NCI-H128 (cell line): ENCODE measurements around the gene SLC22A2.

Source experiments
- DNase-seq: peaks from one replicate; lab custom pipeline; 2025; ENCODE audit not compliant: unreplicated experiment; lab: John Stamatoyannopoulos, UW

SLC22A2 gene

GRCh38 chr6:160274871-160275510 is 16.4 kb upstream of the SLC22A2 start:
- DNase-seq, result no peak

- no peak for DNase-seq
Observed at GRCh38 chr6:160273750-160274149, 15.1 kb upstream of the SLC22A2 start.

- DNase-seq, result no peak
Observed at GRCh38 chr6:160273196-160273595, 14.6 kb upstream of the SLC22A2 start.

GRCh38 chr6:160272707-160273106 is 14.1 kb upstream of the SLC22A2 start:
- no peak for DNase-seq

GRCh38 chr6:160270347-160270746 is 11.7 kb upstream of the SLC22A2 start:
- no peak for DNase-seq

- no peak for DNase-seq
Observed at GRCh38 chr6:160269771-160270170, 11.2 kb upstream of the SLC22A2 start.

- DNase-seq, result no peak
Observed at GRCh38 chr6:160269023-160269521, 10.5 kb upstream of the SLC22A2 start.

GRCh38 chr6:160267102-160267501 is 8.5 kb upstream of the SLC22A2 start:
- DNase-seq, result no peak

DNA sequence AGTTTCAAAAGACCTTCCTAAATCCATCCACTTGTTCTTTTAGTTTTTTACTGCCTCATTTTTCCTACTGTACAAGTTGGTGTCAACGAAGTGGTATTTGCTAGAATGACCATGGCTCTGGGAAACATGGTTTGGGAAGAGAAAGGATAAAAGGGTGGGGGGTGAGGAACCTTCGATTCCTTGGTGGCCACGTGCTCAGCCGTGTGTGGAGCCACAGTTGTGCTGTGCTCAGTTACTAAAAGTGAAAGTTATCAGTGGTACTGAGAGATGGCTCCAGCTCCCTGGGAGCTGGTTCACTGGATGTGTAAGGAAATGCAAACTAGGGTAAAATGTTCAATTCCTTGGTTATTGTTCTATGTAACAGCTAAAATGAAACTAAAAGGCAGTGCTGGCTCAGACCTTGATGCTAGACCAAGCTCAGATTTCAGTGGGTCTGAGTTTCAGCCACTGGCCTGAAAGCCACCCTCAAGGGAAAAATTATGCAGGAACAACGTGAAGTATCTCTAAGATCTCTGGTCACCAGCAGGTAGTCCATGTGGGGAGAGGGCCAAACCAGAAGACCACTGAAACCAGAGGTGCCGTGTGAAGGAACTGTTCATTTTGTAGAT is 7.4 kb upstream of the SLC22A2 start:
- no peak for DNase-seq

DNA sequence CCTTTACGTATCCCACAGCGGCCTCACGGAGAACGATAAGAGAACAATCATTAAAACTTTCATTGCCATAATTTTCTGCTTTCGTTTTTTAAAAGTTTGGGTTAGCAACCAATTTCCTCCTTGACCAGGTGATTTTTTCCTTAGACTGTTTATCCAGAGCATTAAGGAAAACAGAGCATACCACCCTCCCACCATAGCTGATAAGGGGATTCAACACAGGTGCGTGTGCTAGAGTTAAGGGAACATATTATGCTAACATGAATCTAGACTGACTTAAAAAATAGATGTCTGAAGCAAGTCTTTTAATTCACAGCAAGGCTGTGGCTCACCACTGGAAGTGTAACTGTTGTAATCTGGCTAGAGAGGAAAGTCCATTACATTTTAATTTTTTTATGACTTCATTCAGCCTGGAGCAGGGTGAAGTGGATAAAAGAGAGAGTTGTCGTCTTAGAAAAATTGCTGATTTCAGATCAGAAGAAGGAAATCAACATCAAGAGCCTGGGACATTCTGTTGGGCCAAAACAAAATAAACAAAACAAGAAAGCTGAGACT is 5.5 kb upstream of the SLC22A2 start:
- no peak for DNase-seq

DNA sequence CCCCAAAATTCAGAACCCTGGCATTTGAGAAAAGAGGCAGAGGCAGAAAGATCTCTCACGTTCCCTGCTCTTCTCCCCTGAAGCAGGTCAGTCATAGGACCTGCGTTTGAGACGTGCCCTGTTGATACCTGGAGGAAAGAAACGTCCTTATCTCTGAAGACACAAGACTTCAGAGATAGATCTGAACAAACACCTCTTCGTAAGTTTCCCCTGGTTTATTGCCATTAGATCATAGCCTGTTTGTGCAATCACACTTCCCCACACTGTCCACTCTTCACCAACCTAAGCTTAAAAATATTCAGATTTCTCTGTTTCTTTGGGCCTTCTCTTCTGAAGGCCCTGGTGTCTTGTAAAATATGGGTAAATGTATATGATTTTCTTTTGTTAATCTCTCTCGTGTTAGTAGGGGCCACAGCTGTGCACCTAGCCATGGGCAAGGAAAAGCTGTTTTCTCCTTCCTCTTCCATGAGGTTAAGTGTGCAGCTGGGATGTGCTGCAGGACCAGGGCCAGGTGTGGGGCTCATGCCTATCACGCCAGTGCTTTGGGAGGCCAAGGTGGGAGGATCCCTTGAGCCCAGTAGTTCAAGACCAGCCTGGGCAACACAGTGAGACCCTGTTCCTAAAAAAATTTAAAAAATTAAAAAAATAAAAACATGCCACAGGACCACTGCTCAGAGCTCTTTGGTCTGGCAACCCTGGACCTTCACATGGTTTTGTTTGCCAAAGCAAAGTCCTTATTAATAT is 4.7 kb upstream of the SLC22A2 start:
- no peak for DNase-seq

DNA sequence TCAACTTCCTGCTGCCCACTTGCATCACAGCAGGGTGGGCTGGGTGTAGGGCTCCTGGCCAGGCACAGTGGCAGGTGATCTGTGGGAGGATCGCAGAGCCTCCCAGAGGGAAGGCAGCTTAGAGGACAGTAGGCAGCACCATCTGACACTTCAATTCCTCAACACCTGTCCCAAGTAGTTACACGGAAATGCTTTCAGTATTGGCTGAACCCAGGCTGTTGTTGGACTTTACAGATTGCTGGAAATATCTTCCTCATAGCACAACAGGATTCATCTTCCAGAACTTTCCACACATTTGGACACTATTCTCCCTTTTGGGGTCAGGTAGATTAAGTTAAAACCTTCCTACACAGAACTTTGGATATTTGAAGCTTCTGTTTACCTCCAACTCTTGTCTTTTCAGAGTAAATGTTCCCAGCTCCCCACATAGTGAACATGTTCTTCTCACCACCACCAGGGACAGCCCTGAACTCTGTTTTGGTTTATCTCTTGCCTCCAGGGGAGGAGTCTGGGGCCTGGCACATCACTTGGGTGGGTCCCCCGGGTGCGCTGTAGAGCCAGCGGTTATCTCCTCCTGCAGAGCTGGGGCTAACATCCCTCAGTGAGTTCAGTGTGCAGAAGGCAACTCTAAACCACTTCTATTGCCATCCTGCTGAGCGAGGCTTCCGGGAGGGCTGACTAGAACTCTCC is 3.5 kb upstream of the SLC22A2 start:
- no peak for DNase-seq

DNA sequence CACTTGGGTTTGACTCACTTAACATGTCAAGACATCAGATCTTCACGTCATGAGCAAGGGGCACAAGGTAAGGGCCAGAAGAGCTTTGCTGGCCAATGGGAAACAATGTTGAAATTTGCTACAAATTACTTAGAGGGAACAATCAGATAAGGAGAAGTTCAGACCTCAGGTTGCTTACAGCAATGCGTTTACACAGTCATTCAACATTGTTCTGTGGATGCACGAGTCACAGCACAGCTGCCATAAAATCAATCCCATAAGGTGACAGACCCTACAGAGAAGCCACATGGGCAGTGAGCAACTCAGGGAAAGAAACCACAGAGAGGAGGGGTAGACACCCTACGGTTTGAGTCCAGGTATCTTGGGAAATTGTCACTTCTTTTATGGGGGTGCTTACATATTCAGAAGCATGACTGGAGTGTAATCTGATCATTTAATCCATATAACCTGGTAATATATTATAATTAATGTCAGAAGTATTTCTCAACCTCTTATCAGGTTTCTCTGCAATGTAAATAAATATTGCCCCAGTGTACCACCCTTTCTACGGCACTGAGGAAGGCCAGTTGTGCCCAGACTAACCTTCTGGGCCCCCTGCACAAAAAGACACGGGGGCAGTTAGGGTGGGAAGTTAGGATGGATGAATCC is 2.3 kb upstream of the SLC22A2 start:
- DNase-seq, result no peak

- DNase-seq, result no peak
Observed at GRCh38 chr6:160260367-160260766, 1.7 kb upstream of the SLC22A2 start.

DNA sequence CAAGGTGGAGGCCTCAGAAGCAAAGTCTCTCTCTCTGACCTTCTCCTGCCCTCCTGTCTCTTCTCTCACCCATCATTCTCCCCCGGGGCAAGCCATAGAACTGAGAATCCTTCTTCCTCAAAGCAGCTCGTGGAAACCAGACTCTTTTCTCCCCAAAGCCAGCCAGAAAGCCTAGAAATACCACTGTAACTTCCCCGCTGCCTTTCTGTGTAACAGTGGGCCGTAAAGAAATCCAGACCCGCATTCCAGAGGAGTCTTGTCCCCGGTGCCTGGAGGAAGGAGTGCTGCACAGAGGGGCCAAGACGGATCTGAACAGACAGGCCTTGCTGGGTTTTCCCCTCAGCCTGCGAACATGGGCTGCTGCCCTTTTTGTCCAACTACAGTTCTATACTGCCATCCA is 977 bp upstream of the SLC22A2 start:
- DNase-seq, result no peak

DNA sequence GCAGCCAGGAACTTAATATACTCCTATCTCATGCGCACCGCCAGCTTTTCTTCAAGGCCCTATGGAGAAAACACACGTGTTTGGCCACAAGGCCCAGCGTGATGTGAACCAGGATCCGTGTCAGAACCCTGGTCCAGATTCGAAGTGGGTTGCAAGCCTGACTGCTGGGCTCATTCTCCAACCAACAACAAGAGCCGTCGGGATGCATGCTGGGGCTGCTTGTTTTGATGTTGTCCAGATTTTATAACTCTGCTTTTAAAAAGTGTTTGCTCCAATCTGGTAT is 463 bp upstream of the SLC22A2 start:
- no peak for DNase-seq

- no peak for DNase-seq
Observed at GRCh38 chr6:160256445-160256844, 2.2 kb downstream of the SLC22A2 start.

DNA sequence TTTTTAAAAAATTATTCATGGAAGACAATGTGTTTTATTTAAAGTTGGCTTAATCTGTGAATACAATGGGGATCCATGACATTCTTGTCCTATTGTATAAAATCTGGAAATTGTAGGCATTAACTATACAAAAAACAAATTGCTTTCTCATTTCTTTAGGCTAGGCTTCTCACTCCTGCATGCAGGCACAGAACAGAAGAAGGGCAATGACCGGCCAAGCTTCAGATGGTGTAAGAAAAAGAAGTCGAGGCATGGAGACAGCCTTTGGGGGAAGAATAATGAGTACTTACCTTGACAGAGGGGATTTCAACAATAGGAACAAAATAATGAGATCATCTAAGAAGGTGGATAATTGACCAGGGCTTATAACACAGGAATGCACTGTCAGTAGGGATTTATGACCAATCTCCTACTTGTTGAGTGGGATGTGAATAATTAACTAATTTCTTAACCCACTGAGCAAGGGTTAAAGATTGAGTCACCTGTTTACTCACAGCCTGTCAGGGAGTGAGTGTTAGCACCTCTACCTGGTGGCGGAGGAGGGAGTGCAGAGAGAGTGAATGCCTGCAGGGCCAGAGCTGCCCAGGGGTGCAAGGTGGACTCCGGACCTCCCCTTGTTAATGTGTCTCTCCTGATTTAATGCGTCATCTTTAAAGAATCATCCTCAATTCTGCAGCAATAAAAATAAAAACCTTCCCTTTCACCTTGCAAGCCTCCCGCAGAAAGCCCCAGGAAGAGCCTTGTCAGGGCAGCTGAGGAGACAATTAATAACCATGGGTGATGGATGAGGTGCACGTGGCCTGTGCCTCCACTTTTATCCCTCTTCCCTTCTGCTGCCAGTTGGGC is 3.9 kb downstream of the SLC22A2 start:
- DNase-seq, result no peak

DNA sequence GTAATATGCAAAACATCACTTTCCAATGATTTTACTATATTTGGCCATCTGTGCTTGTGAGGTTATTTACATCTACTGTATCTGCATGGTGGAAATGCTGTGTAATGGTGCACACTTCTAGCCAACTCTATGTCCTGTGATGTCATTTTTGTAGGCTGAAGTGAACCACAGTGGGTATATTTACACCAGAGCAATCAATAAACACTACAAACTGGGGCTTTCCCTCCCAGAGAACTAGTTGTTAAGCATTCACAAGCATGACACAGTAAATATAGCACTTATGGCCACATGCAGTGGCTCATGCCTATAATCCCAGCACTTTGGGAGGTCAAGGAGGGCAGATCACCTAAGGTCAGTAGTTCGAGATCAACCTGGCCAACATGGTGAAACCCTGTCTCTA is 4.9 kb downstream of the SLC22A2 start:
- DNase-seq, result no peak

DNA sequence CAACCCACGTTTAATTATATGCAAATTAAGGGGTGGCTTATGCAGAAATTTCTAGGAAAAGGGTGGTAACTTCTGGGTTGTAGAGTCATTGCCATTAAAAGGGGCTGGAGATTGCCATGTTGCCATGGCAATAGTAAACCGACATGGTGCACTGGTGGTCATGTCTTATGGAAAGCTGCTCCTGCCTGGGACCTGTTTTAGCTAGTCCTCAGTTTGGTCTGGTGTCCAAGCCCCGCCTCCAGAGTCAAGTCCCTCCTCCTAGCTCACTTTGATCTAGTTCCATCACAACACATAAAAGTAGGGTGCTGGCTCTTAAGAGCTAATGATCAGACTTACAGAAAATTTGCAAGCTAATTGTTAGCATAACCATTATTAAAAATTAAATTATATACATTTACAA is 5.3 kb downstream of the SLC22A2 start:
- no peak for DNase-seq
